Common myeloid progenitor, CD34-positive (primary cell): Measurements from ENCODE around the gene GLOD4. TPM values are rescaled to one million over a fixed set of nuclear protein-coding genes. Genes with fewer than 3 reads are reported as not detected.
"Not testable (repeated sequence)": the region's sequence is repeated elsewhere in the genome, so short reads cannot be mapped to it uniquely, and the experiment has no call there.

Experiments
- CTCF ChIA-PET: fragments of 350-600 bp; sonication (Branson Sonifier 250); formaldehyde crosslinking; loops from one replicate; lab custom pipeline; 2021; ENCODE audit warnings: antibody characterized with exemption; lab: Charles Lee
- POLR2A ChIA-PET: fragments of 350-600 bp; sonication (Branson Sonifier 250); formaldehyde crosslinking; loops from one replicate; lab custom pipeline; 2021; ENCODE audit warnings: antibody characterized with exemption; lab: Charles Lee
- DNase-seq, 3 donors: peaks; one replicate each; pipeline versions ENCODE4 v3.0.0 to v3.0.0-alpha.2; 2013
- H3K27ac ChIP-seq, 2 experiments: 1 replicate in 1 of 2; 2 replicates in 1 of 2; pipeline ENCODE4 v1.7.0; 2013; ENCODE audit warnings: inconsistent platforms in 2 of 2, low read length in 2 of 2, mild to moderate bottlenecking in 2 of 2, low read depth in 1 of 2, moderate library complexity in 1 of 2; ENCODE audit not compliant: severe bottlenecking in 2 of 2, insufficient read depth in 1 of 2, poor library complexity in 1 of 2
- H3K27me3 ChIP-seq, 5 experiments: replicated peaks in 2 of 5; 1 replicate in 3 of 5; 2 replicates in 2 of 5; pipeline versions ENCODE4 v1.6.1 to v1.7.0; 2013; ENCODE audit warnings: low read length in 4 of 5, mild to moderate bottlenecking in 2 of 5, moderate library complexity in 2 of 5, inconsistent platforms in 1 of 5; ENCODE audit not compliant: insufficient read depth in 5 of 5, control insufficient read depth in 4 of 5
- H3K36me3 ChIP-seq, 4 experiments: 1 replicate in 2 of 4; 2 replicates in 2 of 4; pipeline versions ENCODE4 v1.6.1 to v1.7.0; 2013; ENCODE audit warnings: low read length in 3 of 4, control low read depth in 1 of 4, mild to moderate bottlenecking in 1 of 4; ENCODE audit not compliant: control insufficient read depth in 4 of 4, insufficient read depth in 4 of 4
- H3K4me1 ChIP-seq, 4 experiments: 1 replicate in 3 of 4; 2 replicates in 1 of 4; pipeline versions ENCODE4 v1.6.1 to v1.7.1; 2013; ENCODE audit warnings: low read length in 3 of 4, mild to moderate bottlenecking in 3 of 4, control low read depth in 1 of 4, inconsistent platforms in 1 of 4, moderate library complexity in 1 of 4; ENCODE audit not compliant: control insufficient read depth in 4 of 4, insufficient read depth in 4 of 4; ENCODE audit errors: control extremely low read depth in 1 of 4
- H3K4me3 ChIP-seq, 7 experiments: 1 replicate in 4 of 7; 2 replicates in 3 of 7; pipeline versions ENCODE4 v1.5.1 to v1.7.0; 2013; ENCODE audit warnings: mild to moderate bottlenecking in 7 of 7, low read length in 6 of 7, moderate library complexity in 6 of 7, inconsistent platforms in 2 of 7, low read depth in 2 of 7, control low read depth in 1 of 7; ENCODE audit not compliant: insufficient read depth in 4 of 7, control insufficient read depth in 1 of 7; ENCODE audit errors: extremely low read depth in 1 of 7
- H3K9me3 ChIP-seq, 5 experiments: 1 replicate in 4 of 5; 2 replicates in 1 of 5; pipeline versions ENCODE4 v1.6.1 to v1.7.1; 2013; ENCODE audit warnings: low read length in 4 of 5, mild to moderate bottlenecking in 2 of 5, inconsistent platforms in 1 of 5, low read depth in 1 of 5, moderate library complexity in 1 of 5; ENCODE audit not compliant: control insufficient read depth in 4 of 5, insufficient read depth in 2 of 5; ENCODE audit errors: control extremely low read depth in 1 of 5
- WGBS: methylation state at CpG from one replicate; pipeline ENCODE4 v1.1.5; 2013; ENCODE audit not compliant: insufficient coverage; 5-methylcytosine and 5-hydroxymethylcytosine counted together
- polyA plus RNA-seq: library from polyadenylated mRNA; unstranded; fragments of 120-200 nt; gene quantifications from one replicate; pipeline ENCODE4 v1.2.1, GENCODE V29; 2013

The GLOD4 gene, protein sequence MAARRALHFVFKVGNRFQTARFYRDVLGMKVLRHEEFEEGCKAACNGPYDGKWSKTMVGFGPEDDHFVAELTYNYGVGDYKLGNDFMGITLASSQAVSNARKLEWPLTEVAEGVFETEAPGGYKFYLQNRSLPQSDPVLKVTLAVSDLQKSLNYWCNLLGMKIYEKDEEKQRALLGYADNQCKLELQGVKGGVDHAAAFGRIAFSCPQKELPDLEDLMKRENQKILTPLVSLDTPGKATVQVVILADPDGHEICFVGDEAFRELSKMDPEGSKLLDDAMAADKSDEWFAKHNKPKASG
- polyA plus RNA-seq: 47.5 TPM

DNA sequence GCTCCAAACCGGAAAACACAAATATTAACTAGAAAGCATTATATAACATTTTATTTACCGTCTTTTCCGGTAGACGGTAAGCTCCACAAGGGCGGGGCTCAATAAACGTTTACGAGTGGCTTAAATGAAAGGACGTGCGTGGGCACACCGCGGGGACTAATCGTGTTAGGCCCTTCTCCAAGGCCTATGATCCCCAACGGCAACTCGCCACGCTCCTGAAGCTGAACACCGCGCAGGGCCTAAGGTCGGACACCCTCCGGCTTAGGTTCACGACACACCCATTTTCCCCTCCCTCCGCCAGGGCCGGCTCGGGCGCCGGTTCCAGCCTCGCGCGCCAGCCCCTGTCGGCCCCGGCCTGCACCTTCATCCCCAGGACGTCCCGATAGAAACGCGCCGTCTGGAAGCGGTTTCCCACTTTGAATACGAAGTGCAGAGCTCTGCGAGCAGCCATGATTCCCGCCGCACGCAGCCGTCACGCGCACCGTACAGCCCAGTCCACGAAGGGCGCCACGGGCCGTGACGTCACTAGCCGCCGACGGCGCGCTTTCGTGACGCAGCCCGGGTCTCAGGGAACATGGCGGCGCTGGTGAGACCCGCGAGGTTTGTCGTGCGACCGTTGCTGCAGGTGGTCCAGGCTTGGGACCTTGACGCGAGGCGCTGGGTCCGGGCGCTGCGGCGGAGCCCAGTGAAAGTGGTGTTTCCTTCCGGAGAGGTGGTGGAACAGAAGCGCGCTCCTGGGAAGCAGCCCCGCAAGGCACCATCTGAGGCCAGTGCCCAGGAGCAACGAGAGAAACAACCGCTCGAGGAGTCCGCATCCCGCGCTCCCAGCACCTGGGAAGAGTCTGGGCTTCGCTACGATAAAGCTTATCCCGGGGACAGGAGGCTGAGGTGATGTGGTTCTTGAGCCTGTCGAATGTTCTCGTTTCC lies at the start of gene GLOD4, which contains the start of gene MRM3:
GLOD4 (minus strand) TSS at position 476 of the 927 bp plus-strand sequence; CDS start at position 451, 25 bp downstream.
MRM3 (plus strand) TSS at position 549 of the 927 bp plus-strand sequence; CDS start at position 575, 26 bp downstream.
- H3K9me3 ChIP-seq: no peaks in the 10 kb centered on the region
- ChIA-PET POLR2A (interaction anchor here (0.6 to 1.4 kb wide), 7 partner anchors 10 to 532 kb away, joined by 3 to 4 read pairs (median 3); no protein-coding TSS in a partner anchor), CTCF (interaction anchor here (1.3 to 2.7 kb wide), 8 partner anchors 10 to 274 kb away, joined by 3 to 6 read pairs (median 5); partner anchors contain the start of gene TIMM22)
- DNase-seq: peak; percentile 91 to 94 (median 93)
- H3K4me1 ChIP-seq: peaks cover 11 to 29% (median 15%) of the 10 kb centered on the region in 4 experiments
- peak within 1 kb of the TSS; percentile 81 to 92 for H3K27ac ChIP-seq
- peak within 1 kb of the TSS; percentile 89 to 100 (median 99) for H3K4me3 ChIP-seq
- no peaks in the 10 kb centered on the region for H3K27me3 ChIP-seq
- H3K36me3 ChIP-seq: peaks cover 12 to 31% (median 17%) of the 10 kb centered on the region in 4 experiments
- 0% methylated on average over 79 of the region's 87 CpGs for WGBS

DNA sequence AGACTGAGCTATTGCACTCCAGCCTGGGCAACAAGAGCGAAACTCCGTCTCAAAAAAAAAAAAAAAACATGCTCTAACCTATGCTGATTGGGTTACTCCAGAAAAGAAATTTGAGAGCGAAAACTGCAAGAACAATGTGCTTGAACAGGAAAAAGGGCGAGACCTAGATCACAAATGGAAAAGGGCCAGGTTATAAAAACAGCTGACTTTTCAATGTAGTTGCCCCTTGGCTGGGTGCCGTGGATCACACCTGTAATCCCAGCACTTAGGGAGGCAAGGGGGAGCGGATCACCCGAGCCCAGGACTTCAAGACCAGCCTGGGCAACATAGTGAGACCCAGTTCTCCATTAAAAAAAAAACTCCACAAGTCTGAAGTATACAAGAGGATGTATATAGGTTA lies 48.9 kb upstream of the GLOD4 start:
- H3K36me3 ChIP-seq: no peaks in the 10 kb centered on the region
- POLR2A ChIA-PET: no interaction called here
- CTCF ChIA-PET: no interaction called here
- H3K27me3 ChIP-seq: no peaks in the 10 kb centered on the region
- H3K9me3 ChIP-seq: peaks cover 0 to 7% (median 0%) of the 10 kb centered on the region in 5 experiments
- no peak overlapping the region for H3K4me3 ChIP-seq
- WGBS: 95% methylated on average over 6 of the region's 7 CpGs
- no peak for DNase-seq
- no peaks in the 10 kb centered on the region for H3K4me1 ChIP-seq
- no peak overlapping the region for H3K27ac ChIP-seq

- no peaks in the 10 kb centered on the region for H3K4me1 ChIP-seq
- H3K27me3 ChIP-seq: no peaks in the 10 kb centered on the region
- no peaks in the 10 kb centered on the region for H3K36me3 ChIP-seq
- H3K4me3 ChIP-seq: no peak overlapping the region
- ChIA-PET CTCF (no interaction called here), POLR2A (no interaction called here)
- H3K9me3 ChIP-seq: peaks cover 0 to 7% (median 0%) of the 10 kb centered on the region in 5 experiments
- 86% methylated on average over 19 of the region's 19 CpGs for WGBS
- no peak overlapping the region for H3K27ac ChIP-seq
- no peak for DNase-seq
These were observed 48.3 kb upstream of the GLOD4 start for GRCh38 chr17:830381-830780.

- H3K4me3 ChIP-seq: not testable (repeated sequence)
- WGBS: no CpG with 5 or more reads among the region's 3 CpGs
These were observed 47.5 kb upstream of the GLOD4 start for GRCh38 chr17:829614-830013.

DNA sequence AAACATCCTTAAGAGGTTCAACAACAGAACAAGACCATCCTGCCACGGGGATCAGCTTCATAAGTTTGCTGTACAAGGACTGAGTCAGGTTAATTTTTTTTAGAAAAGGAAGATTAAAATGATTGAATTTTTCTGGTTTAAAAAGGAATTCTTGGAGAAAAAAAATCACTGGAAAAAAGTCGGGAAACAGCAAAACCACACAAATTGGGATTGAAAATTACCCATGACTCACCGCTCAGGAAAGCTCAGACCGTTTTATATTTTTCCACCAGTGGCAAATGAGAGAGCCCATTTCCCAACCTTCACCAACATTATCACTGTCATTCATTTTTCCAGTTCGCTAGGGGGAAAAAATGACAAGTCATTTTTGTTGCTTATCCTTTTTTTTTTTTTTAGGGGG lies 46.7 kb upstream of the GLOD4 start:
- Histone ChIP-seq H3K9me3 (peaks cover 0 to 7% (median 0%) of the 10 kb centered on the region in 5 experiments), H3K4me3 (no peak overlapping the region), H3K27ac (no peak overlapping the region), H3K27me3 (no peaks in the 10 kb centered on the region), H3K36me3 (no peaks in the 10 kb centered on the region), H3K4me1 (no peaks in the 10 kb centered on the region)
- CTCF ChIA-PET: no interaction called here
- DNase-seq: no peak
- 81% methylated on average over 3 of the region's 5 CpGs for WGBS
- POLR2A ChIA-PET: no interaction called here

More at GRCh38 chr17:829614-830013, 47.5 kb upstream of the GLOD4 start:
- H3K4me1 ChIP-seq, POLR2A ChIA-PET, H3K27ac ChIP-seq, H3K27me3 ChIP-seq, H3K9me3 ChIP-seq, CTCF ChIA-PET, H3K36me3 ChIP-seq, DNase-seq: not testable (repeated sequence)

DNA sequence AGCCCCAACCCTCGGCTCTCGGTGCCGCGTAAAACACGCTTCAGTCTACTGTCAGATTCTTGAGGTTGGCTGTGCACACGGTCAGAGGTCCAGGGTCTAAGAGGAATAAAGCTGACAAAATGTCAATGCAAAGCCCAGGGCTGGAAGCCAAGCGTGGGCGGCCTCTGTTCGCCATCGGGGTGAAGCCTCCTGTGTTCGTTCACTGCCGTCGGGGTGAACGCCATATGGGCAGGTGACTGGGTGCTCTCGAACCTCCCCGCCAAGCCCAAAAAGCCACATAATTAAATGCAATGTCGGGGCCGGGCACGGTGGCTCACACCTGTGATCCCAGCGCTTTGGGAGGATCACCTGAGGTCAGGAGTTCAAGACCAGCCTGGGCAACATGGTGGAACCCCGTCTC lies 44.7 kb upstream of the GLOD4 start:
- WGBS: 93% methylated on average over 20 of the region's 21 CpGs
- POLR2A ChIA-PET: no interaction called here
- Histone ChIP-seq H3K4me1 (no peaks in the 10 kb centered on the region), H3K4me3 (no peak overlapping the region), H3K36me3 (no peaks in the 10 kb centered on the region), H3K9me3 (peaks cover 0 to 5% (median 0%) of the 10 kb centered on the region in 5 experiments), H3K27me3 (no peaks in the 10 kb centered on the region), H3K27ac (no peak overlapping the region)
- no peak for DNase-seq
- CTCF ChIA-PET: no interaction called here
